AG10803 (cell line): ENCODE data around the gene DOCK1.

ENCODE experiments used
- DNase-seq: peaks from one replicate; pipeline ENCODE4 v3.0.0; 2010; ENCODE audit warnings: low read depth
- H3K4me3 ChIP-seq: 2 replicates; pipeline ENCODE4 v1.5.1; 2011; ENCODE audit warnings: mild to moderate bottlenecking, low read length, control low read depth
- CTCF ChIP-seq: conservative IDR thresholded peaks from 2 replicates; pipeline ENCODE4 v1.5.1; 2011; ENCODE audit warnings: mild to moderate bottlenecking, low read length, control low read depth, inconsistent platforms

DOCK1 gene

GRCh38 chr10:127175357-127176110 is 270.3 kb downstream of the DOCK1 start:
- no peak for TF ChIP-seq CTCF
- DNase-seq: no peak
- H3K4me3 ChIP-seq: no peak overlapping the region

- no peak overlapping the region for H3K4me3 ChIP-seq
- no peak for TF ChIP-seq CTCF
- DNase-seq: no peak
Measured at GRCh38 chr10:127176649-127177048, 271.4 kb downstream of the DOCK1 start.

GRCh38 chr10:127179612-127180250 is 274.5 kb downstream of the DOCK1 start:
- no peak for DNase-seq
- no peak for TF ChIP-seq CTCF
- H3K4me3 ChIP-seq: no peak overlapping the region

GRCh38 chr10:127182161-127182560 is 276.9 kb downstream of the DOCK1 start:
- TF ChIP-seq CTCF: no peak
- no peak for DNase-seq
- no peak overlapping the region for H3K4me3 ChIP-seq

- no peak overlapping the region for H3K4me3 ChIP-seq
- DNase-seq: no peak
Measured at GRCh38 chr10:127184582-127184981, 279.4 kb downstream of the DOCK1 start.

GRCh38 chr10:127186813-127187212 is 281.6 kb downstream of the DOCK1 start:
- no peak for TF ChIP-seq CTCF

More at GRCh38 chr10:127184582-127184981, 279.4 kb downstream of the DOCK1 start:
- TF ChIP-seq CTCF: no peak

GRCh38 chr10:127189226-127189625 is 284.0 kb downstream of the DOCK1 start:
- DNase-seq: no peak
- H3K4me3 ChIP-seq: no peak overlapping the region
- TF ChIP-seq CTCF: no peak

More at GRCh38 chr10:127186813-127187212, 281.6 kb downstream of the DOCK1 start:
- no peak overlapping the region for H3K4me3 ChIP-seq
- no peak for DNase-seq
